Renal cortex interstitium (tissue), 11 donors: Measurements from ENCODE around the gene TMEM92. TPM values are rescaled to one million over a fixed set of nuclear protein-coding genes. Genes with fewer than 3 reads are reported as not detected.
"Not testable (repeated sequence)": the region's sequence is repeated elsewhere in the genome, so short reads cannot be mapped to it uniquely, and the experiment has no call there.

Experiments
- DNase-seq, 11 donors: peaks; one replicate each; pipeline ENCODE4 v3.0.0-alpha.2; 2013; ENCODE audit warnings: low read depth in 9 of 11, low spot score in 4 of 11; ENCODE audit errors: extremely low read depth in 1 of 11
- polyA plus RNA-seq, 3 donors: library from polyadenylated mRNA; unstranded; fragments of 120-200 nt; gene quantifications; one replicate each; pipeline ENCODE4 v1.2.1, GENCODE V29; 2013; ENCODE audit not compliant: insufficient read length in 3 of 3

TMEM92 gene
- polyA plus RNA-seq, 3 donors: 1.7 to 3.3 (median 3.1) TPM

DNA sequence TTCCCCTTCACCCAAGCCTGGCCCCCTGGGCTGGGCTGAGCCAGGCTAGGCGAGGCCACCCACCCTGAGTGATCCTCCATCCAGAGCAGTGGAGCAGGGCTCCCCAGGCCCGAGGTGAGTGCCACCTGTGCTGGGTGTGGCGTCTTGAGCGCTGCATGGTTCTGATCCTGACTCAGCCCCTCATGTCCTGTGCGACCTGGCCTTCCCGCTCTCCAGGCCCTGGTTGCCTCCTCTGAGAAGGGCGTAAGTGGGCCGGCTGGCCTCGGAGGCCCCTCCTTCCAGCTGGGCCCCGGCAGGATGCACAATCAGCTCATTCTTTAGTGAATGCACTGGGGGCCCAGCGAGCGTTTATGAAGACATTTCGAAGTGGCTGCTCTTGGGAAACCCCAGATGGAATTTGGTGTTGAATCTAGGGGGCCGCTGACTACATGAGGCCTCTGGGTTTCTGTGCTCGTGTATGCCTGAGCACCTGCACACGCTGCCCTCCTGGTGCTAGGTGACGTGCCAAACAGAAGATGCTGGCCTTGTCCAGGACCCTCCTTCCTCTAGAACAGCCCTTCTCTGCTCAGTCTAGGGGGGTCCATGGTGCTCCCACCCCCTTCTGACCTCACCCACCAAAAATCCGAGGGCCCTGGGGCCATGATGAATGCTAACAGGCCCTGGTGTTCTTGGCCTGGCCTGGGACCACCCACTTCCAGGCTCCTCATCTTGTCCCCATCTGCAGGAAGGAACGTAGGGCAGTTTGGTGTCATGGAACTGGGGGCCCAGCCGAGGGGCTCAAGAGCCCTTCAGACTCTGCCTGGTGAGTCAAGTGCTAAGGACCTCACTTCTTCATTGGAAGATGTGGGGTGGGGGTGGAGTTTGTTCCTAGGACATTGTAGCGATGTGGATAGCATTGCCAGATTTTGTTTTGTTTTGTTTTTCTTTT lies 3.6 kb upstream of the TMEM92 start:
- DNase-seq: no peak

DNA sequence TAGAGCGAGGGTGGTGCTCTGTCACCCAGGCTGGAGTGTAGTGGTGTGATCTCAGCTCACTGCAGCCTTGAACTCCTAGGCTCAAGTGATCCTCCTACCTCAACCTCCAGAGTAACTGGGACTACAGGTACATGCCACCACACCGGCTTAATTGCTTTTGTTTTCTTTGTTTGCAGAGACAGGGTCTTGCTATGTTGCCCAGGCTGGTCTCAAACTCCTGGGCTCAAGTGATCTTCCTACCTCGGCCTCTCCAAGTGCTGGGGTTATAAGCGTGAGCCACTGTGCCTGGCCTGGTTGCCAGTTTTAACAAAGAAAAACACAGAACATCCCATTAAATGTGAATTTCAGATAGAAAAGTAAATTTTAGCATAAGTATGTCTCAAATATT lies 2.9 kb upstream of the TMEM92 start:
- not testable (repeated sequence) for DNase-seq

DNA sequence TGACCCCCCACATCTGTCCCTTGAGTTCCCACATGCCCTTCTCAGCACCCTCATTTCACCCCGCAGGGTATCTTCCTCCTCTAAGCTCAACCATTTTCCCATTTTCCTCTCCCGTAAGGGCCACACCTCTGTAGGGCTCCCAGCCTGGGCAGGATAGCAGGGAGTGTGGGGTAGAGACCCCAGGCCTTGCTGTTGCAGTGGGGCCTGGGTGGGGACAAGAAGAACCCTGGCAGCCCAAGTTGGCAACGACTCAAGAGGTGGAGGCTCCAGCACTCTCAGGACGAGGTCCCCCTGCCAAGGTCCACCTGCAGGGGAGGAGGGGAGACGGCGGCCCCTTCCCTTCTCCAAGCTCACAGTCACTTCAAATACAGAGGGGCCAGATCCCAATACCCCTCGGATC lies 2.0 kb upstream of the TMEM92 start:
- DNase-seq: no peak

DNA sequence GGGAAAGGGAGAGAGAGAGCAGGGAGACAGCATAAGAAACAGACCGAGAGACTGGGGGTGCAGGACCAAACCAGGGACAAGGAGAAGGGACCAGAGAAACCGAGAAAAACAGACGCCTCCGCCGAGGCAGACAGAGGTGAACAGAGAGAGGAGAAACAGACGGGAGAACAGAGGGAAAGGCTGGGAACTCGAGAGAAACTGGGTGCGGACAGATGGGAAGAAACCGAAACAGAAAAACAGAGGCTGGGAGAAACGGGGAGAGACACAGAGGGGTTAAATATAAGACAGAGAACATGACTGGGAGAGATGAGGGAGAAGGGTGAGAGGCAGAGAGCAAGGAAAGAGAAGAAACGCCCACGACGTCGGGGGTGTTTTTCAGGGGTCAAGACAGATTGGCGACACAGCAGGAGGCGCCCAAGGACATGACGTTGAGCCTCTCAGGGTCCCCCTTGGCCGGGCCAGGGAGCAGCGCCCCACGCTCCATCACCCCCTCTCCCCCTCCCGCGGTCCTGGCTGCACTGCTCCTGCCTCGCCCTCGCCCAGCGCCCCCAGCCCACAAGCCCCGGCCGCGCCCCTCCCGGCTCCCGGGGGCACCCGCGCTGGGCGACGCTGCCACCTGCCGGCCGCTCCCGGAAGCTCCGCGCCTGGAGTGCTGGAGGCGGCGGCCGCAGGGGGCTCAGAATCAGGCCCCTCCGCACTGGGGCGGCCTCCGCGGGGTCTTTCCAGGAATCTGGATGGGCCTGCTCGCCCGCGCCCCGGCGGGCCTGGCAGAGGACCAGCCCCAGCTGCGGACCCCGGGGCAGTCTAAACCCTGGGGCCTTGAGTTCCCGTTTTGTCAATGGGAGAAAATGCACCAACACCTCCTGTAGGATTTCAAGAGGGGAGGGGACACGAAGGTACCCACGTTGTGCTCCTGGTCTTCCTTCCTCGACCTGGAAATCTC lies 1.3 kb upstream of the TMEM92 start:
- peak in 1 of 11 donors; percentile 52 for DNase-seq

DNA sequence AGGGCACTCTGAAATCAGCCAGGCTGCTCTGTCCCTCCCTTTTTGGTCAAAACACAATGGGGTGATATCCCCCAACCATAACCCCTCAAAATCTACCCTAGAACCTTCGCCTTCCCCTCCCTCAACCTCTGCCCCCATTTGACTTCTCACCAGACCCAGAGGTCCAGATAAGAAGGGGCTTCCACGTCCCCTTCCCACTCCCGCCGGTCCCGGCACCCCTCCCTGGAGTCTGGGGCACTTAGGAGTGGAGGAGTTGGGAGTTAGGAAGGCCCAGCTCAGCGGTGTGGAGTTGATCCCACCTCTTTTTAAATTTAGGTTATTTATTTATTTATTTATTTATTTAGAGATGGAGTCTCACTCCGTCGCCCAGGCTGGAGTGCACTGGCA lies 619 bp upstream of the TMEM92 start:
- no peak for DNase-seq

DNA sequence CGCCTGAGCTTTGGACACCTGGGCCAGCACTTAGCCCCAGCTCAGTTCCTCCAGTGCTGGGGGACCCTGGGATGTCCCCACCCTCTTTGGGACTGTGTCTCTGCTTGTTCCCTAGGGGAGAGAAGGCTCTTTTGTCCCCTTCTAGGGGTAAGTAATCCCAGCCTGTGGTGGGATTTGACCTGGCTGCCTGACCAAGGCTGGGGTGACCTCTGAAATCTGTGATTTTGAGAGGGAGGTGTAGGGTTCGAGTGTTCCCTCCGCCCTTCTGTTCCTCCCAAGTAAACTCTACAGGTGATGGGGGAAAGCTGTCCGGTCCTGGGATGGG lies 593 bp downstream of the TMEM92 start:
- DNase-seq: no peak

DNA sequence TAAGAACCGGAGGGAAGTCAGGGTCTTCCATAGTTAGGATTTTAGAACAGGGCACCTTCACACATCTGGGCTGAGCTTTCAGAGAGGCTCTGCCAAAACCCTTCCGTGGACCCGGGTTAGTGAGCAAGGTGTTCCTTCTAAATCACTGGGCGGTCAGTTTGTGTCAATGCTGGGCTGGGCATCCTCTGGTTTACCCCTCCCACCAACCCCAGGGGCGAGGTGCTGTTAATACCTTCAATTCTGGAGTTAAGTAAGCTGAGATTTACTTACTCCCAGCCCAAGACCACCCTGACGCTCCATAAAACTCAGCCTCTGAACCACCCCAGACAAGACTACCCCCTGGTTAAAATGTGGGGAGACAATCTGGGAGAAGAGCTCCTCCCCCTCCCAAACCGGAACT lies 1.0 kb downstream of the TMEM92 start:
- no peak for DNase-seq

DNA sequence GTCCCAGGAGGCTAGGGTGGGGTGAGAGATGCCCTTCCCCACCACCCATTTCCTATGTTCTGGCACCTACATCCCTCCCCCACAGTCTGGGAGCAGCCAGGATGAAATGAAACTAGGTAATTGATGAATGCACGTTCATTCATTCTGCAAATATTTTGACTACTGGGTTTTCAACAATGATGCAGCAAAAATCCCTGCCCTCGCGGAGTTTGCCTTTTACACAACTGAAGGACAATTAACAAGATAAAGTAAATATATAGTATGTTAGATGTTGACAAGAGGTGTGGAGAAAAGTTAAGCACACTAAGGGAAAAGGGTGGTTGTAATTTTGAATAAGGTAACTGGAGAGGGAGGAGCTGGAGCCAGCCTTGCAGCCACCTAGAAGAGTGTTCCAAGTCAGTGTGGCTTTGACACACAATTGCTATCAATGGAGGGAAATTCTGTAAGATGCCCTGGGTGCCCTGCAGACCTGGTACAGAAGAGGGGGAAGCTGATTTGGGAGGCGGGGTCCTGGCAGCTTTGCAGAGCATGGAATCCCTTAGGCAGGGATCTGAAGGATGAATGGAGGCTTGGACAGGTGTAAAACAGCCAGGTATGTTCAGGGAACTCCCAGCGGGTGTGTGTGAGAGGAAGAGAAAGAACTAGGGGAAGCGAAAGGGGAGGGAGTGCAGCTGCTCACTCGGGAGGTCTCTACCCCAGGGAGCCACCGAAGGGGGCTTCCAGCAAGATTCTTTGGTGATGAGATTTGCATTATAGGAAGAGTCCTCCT lies 2.5 kb downstream of the TMEM92 start:
- no peak for DNase-seq

DNA sequence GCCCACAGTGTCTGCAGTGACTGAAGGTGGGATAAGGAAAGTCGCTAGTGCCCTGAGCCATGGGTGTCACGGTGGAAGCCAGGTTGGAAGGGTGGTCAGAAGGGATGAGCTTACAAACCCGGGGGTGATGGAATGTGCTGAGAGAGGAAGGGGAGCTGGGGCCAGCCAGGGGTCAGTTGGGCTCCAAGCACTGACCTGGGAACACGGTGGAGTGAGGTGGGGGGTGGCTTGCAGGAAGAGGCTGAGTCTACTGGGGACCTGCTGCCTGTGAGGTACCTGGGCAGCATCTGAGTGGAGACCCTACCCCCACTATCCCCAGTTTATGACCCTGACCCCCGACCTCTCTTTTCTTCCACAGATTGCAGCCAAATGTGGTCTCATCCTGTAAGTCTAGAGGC lies 3.1 kb downstream of the TMEM92 start:
- DNase-seq: no peak

DNA sequence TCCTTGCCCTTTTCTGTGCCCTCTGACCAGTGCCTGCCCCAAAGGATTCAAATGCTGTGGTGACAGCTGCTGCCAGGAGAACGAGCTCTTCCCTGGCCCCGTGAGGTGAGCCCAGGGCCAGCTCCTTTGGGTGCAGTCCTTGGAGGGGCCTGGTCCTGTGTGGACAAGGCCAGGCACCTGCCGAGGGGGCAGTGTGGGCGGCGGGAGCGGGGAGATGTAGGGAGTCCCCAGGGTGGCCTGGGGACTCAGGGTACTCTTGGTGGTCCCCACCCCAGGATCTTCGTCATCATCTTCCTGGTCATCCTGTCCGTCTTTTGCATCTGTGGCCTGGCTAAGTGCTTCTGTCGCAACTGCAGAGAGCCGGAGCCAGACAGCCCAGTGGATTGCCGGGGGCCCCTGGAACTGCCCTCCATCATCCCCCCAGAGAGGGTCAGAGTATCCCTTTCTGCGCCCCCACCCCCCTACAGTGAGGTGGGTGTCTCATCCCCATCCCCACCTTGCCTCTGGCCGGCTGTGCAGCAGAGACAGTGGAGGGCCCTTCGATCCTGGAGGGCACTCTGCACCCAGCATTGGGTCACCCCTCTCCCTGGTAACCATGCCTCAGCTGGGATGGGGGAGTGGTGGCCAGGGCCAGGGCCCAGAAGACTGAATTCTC lies 4.4 kb downstream of the TMEM92 start:
- no peak for DNase-seq

DNA sequence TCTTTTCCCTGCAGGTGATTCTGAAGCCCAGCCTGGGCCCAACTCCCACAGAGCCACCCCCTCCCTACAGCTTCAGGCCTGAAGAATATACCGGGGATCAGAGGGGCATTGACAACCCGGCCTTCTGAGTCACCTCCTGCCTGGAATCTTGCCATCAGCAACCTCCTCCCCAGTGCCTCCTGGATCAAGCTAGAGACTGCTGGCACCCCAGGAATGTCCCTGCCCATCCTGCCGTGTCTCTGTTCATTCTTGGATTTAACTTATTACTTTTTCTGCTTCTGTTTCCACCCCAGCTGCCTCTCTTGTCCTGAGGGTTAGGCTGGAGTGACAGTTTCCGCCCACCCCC lies 4.9 kb downstream of the TMEM92 start:
- DNase-seq: no peak

DNA sequence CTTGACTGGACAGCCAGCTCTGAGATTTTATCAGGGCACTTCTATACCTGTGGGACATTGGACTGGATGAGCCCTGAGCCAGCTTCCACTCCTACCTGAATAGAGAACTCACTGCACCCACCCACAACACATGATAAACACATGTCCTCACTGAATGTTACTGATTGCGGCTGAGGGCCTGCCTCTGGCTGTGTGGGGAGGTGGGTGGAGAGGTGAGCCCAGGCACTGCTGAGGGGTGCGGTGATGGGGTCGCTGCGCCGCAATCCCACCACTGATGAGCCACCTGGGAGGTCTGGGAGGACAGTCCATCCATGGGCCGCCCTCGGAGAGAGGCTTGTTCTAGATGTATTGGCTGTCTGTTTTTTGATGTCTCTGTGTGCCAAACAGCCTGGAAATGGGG lies 5.4 kb downstream of the TMEM92 start:
- no peak for DNase-seq

DNA sequence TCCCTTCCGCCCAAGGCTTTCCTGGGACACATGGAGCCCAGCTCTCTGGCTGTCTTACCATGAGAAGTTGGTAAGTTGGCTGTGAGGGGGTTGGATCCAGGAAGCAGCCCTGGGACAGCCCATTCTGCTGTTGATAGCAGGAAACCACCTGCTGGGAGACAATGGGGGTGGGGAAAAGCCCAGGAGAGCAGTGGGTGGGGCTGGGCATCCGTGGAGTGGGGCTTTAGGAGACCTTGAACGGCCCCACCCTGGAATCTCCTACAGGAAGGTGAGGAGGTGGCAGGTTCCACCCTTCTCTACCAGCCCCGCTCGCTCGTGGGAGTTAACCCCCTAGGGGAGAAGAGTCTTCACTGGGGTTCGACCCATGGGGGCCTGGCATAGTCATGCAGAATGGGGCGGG lies 5.8 kb downstream of the TMEM92 start:
- DNase-seq: no peak

DNA sequence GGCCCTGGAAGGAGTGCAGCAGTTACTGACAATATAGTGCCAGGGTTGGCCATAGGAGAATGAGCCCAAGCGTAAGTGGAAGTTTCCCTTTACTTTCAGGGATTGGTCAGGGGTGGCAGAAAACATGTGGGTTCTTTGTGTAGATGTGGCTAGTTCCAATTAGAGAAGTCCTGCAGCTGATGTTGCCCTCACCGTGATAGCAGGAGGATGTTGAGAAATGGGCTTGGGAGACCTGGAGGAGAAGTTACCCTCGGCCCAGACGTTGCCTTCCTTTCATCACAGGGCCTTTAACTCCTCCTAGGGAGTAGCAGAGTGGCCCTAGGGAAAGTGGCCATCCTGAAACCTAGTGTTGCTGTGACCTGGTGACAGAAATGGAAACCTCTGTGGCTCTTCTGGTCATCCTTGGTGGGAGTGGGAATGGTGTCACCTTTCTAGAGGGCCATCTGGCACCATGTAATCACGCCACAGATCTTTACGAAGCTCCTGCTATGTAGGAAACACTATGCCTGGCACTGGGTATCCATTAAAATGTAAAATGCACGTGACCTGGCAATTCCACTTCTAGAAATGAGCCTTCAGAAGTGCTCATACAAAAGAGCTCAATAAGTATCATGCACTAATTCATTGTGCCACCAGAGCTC lies 6.7 kb downstream of the TMEM92 start:
- DNase-seq: no peak

DNA sequence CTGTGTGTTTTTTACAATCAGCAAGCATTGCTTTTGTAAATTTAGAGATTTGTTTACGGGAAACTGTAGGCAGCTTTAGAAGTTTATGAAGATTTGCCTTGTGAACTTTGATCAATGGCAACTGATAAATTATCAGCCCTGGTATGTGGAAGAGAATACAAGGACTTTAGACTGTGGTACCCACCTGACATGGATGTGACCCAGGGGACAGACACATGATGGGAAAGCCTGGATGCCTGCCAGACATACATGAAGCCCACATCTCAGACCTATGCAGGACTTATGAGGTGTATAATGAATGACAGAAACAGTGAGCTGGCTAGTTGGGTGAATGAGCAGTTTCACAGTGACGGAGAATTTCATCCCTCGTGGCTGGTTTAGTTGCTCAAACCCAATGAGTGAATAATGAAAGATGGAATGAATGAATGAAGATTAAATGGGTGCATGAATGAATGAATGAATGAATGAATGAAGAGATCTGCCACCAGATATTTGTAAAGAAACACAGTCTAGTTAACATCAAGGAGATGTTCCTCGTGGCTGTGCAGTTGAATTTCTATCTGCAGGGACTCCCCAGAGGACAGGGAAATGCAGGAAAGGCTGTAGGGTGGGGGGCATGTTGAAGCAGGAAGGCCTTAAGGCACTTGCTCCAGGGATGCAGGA lies 7.6 kb downstream of the TMEM92 start:
- no peak for DNase-seq

DNA sequence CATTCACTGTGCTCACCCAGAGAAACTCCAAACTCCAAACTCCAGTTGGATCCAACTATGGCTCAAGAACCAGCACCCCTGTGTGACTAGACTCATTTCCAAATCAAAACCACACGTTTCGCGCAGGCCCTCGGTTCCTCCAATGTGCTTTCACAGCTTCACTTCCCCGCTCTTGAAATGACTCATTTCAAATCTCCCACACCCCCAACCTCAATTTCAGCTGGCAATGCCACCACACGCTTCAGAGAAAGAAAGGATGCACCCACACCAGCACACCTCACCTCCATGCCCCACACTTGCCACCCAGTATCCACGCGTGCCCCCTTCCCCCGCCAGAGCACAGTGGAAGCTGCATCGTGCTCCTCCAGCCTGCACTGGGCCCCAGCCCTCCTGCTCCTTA lies 9.0 kb downstream of the TMEM92 start:
- DNase-seq: no peak

DNA sequence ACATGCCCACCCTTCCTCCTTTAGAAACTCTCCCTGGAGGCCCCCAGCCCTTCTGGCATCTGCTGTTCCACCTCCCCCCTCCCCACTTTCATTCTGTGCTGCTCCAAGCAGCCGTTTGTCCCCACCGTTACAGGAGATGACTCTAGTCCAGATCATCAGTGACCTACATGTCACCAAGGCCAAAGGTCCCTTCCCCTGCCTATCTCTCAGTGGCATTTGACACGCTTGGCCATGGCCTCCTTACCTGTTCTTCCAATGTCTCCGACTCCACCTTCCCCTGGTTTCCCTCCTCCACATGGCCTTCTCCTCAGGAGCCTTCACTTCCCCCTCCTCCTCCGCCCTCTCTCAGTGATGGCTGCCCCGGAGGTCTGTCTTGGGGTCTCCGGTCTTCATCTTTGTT lies 9.4 kb downstream of the TMEM92 start:
- DNase-seq: no peak

DNA sequence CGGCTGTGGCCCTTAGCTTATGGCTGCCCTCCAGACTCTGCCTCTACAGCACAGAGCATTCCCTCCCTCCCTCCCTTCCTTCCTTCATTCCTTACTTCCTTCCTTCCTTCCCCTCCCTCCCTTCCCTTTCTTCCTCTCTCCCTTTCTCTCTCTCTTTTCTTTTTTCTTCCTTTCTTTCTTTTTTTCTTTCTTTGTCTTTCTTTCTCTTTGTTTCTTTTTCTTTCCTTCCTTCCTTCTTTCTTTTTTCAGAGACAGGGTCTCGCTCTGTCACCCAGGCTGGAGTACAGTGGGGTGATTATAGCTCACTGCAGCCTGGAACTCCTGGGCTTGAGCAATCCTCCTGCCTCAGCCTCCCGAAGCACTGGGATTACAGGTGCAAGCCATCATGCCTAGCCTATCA lies 11.7 kb downstream of the TMEM92 start:
- DNase-seq: no peak
